IPS-15b (cell line): Measurements from ENCODE around the gene SLC9A8.

ENCODE experiments used
- H3K27me3 ChIP-seq: one replicate; pipeline ENCODE4 v1.6.1; 2013; ENCODE audit warnings: low read length; ENCODE audit not compliant: control insufficient read depth, insufficient read depth
- H3K36me3 ChIP-seq: one replicate; pipeline ENCODE4 v1.6.1; 2013; ENCODE audit warnings: low read length; ENCODE audit not compliant: control insufficient read depth, insufficient read depth
- H3K4me1 ChIP-seq: one replicate; pipeline ENCODE4 v1.6.1; 2013; ENCODE audit warnings: mild to moderate bottlenecking, low read length; ENCODE audit not compliant: control insufficient read depth, insufficient read depth
- H3K4me3 ChIP-seq: one replicate; pipeline ENCODE4 v1.5.1; 2013; ENCODE audit warnings: low read depth, low read length
- H3K9ac ChIP-seq: one replicate; pipeline ENCODE4 v1.6.1; 2013; ENCODE audit warnings: low read depth, mild to moderate bottlenecking, low read length
- H3K9me3 ChIP-seq: one replicate; pipeline ENCODE4 v1.6.1; 2013; ENCODE audit warnings: mild to moderate bottlenecking, low read length; ENCODE audit not compliant: control insufficient read depth, insufficient read depth

The SLC9A8 gene

GRCh38 chr20:49896204-49896603 is 83.6 kb downstream of the SLC9A8 start:
- no peaks in the 10 kb centered on the region for H3K36me3 ChIP-seq
- no peaks in the 10 kb centered on the region for H3K27me3 ChIP-seq
- H3K4me1 ChIP-seq = peaks cover 2% of the 10 kb centered on the region
- H3K4me3 ChIP-seq = no peak overlapping the region
- H3K9me3 ChIP-seq = no peaks in the 10 kb centered on the region
- no peak overlapping the region for H3K9ac ChIP-seq

- H3K36me3 ChIP-seq = peaks cover 8% of the 10 kb centered on the region
- no peaks in the 10 kb centered on the region for H3K9me3 ChIP-seq
- H3K4me1 ChIP-seq = no peaks in the 10 kb centered on the region
- H3K4me3 ChIP-seq = no peak overlapping the region
- H3K9ac ChIP-seq = no peak overlapping the region
- no peaks in the 10 kb centered on the region for H3K27me3 ChIP-seq
These were observed 87.1 kb downstream of the SLC9A8 start for GRCh38 chr20:49899541-49900383.

- Histone ChIP-seq H3K4me1 (no peaks in the 10 kb centered on the region), H3K4me3 (no peak overlapping the region), H3K9ac (no peak overlapping the region), H3K27me3 (no peaks in the 10 kb centered on the region), H3K9me3 (no peaks in the 10 kb centered on the region), H3K36me3 (peaks cover 21% of the 10 kb centered on the region)
These were observed 89.0 kb downstream of the SLC9A8 start for GRCh38 chr20:49901588-49901987.

GRCh38 chr20:49904440-49905214 is 92.0 kb downstream of the SLC9A8 start:
- H3K9ac ChIP-seq = no peak overlapping the region
- no peaks in the 10 kb centered on the region for H3K4me1 ChIP-seq
- H3K9me3 ChIP-seq = no peaks in the 10 kb centered on the region
- H3K27me3 ChIP-seq = no peaks in the 10 kb centered on the region
- H3K4me3 ChIP-seq = no peak overlapping the region
- H3K36me3 ChIP-seq = peaks cover 36% of the 10 kb centered on the region

- no peak overlapping the region for H3K4me3 ChIP-seq
- no peaks in the 10 kb centered on the region for H3K27me3 ChIP-seq
- H3K9ac ChIP-seq = no peak overlapping the region
- no peaks in the 10 kb centered on the region for H3K4me1 ChIP-seq
- H3K9me3 ChIP-seq = no peaks in the 10 kb centered on the region
- H3K36me3 ChIP-seq = peaks cover 36% of the 10 kb centered on the region
These were observed 92.9 kb downstream of the SLC9A8 start for GRCh38 chr20:49905415-49906091.

GRCh38 chr20:49906101-49906604 is 93.5 kb downstream of the SLC9A8 start:
- Histone ChIP-seq H3K9me3 (no peaks in the 10 kb centered on the region), H3K27me3 (no peaks in the 10 kb centered on the region), H3K36me3 (peaks cover 36% of the 10 kb centered on the region), H3K4me3 (no peak overlapping the region), H3K9ac (no peak overlapping the region), H3K4me1 (no peaks in the 10 kb centered on the region)

GRCh38 chr20:49906615-49907154 is 94.1 kb downstream of the SLC9A8 start:
- Histone ChIP-seq H3K9ac (no peak overlapping the region), H3K36me3 (peaks cover 36% of the 10 kb centered on the region), H3K4me3 (no peak overlapping the region), H3K4me1 (no peaks in the 10 kb centered on the region), H3K9me3 (no peaks in the 10 kb centered on the region), H3K27me3 (no peaks in the 10 kb centered on the region)

GRCh38 chr20:49907405-49908257 is 95.0 kb downstream of the SLC9A8 start:
- Histone ChIP-seq H3K27me3 (no peaks in the 10 kb centered on the region), H3K36me3 (peaks cover 36% of the 10 kb centered on the region), H3K9ac (no peak overlapping the region), H3K9me3 (no peaks in the 10 kb centered on the region), H3K4me3 (no peak overlapping the region), H3K4me1 (no peaks in the 10 kb centered on the region)

GRCh38 chr20:49908258-49908565 is 95.6 kb downstream of the SLC9A8 start:
- peaks cover 36% of the 10 kb centered on the region for H3K36me3 ChIP-seq
- H3K9ac ChIP-seq = no peak overlapping the region
- H3K9me3 ChIP-seq = no peaks in the 10 kb centered on the region
- H3K27me3 ChIP-seq = no peaks in the 10 kb centered on the region
- no peaks in the 10 kb centered on the region for H3K4me1 ChIP-seq
- no peak overlapping the region for H3K4me3 ChIP-seq

GRCh38 chr20:49909499-49910339 is 97.1 kb downstream of the SLC9A8 start:
- no peaks in the 10 kb centered on the region for H3K27me3 ChIP-seq
- H3K9me3 ChIP-seq = no peaks in the 10 kb centered on the region
- H3K36me3 ChIP-seq = peaks cover 29% of the 10 kb centered on the region
- no peak overlapping the region for H3K9ac ChIP-seq
- H3K4me3 ChIP-seq = no peak overlapping the region
- peaks cover 2% of the 10 kb centered on the region for H3K4me1 ChIP-seq
